NCI-H1436 treated with DMSO at 0.1 percent for 48 hours (cell line): ENCODE results near the gene RAB6A.
"Not testable (repeated sequence)": the region's sequence is repeated elsewhere in the genome, so short reads cannot be mapped to it uniquely, and the experiment has no call there.

ENCODE experiments used
- DNase-seq: peaks from one replicate; lab custom pipeline; 2025; lab: John Stamatoyannopoulos, UW

The RAB6A gene

GRCh38 chr11:73760679-73761402 is at the start of gene RAB6A:
TSS of gene RAB6A (minus strand) at chr11:73761074. CDS start at chr11:73760635, 439 bp downstream.
- peak; percentile 96 for DNase-seq

GRCh38 chr11:73810637-73811036 is 49.8 kb upstream of the RAB6A start:
- DNase-seq, result no peak

GRCh38 chr11:73808052-73808451 is 47.2 kb upstream of the RAB6A start:
- DNase-seq, result no peak

- no peak for DNase-seq
Observed at GRCh38 chr11:73804712-73805111, 43.8 kb upstream of the RAB6A start.

GRCh38 chr11:73801136-73801535 is 40.3 kb upstream of the RAB6A start:
- no peak for DNase-seq

- DNase-seq, result no peak
Observed at GRCh38 chr11:73800276-73800806, 39.5 kb upstream of the RAB6A start.

- DNase-seq, result no peak
Observed at GRCh38 chr11:73797457-73797856, 36.6 kb upstream of the RAB6A start.

GRCh38 chr11:73795925-73796632 is 35.2 kb upstream of the RAB6A start:
- no peak for DNase-seq

- no peak for DNase-seq
Observed at GRCh38 chr11:73792584-73792983, 31.7 kb upstream of the RAB6A start.

GRCh38 chr11:73789279-73789670 is 28.4 kb upstream of the RAB6A start:
- no peak for DNase-seq

GRCh38 chr11:73787643-73788558 is 27.0 kb upstream of the RAB6A start, which contains the start of gene MRPL48:
TSS of gene MRPL48 (plus strand) at chr11:73787874. CDS start at chr11:73787972, 98 bp downstream.
- DNase-seq, result peak; percentile 72

- DNase-seq, result no peak
Observed at GRCh38 chr11:73787051-73787642, 26.3 kb upstream of the RAB6A start.

GRCh38 chr11:73785467-73785866 is 24.6 kb upstream of the RAB6A start:
- DNase-seq, result not testable (repeated sequence)

- DNase-seq, result no peak
Observed at GRCh38 chr11:73784734-73785133, 23.9 kb upstream of the RAB6A start.

- no peak for DNase-seq
Observed at GRCh38 chr11:73784080-73784634, 23.3 kb upstream of the RAB6A start.

- no peak for DNase-seq
Observed at GRCh38 chr11:73783483-73784020, 22.7 kb upstream of the RAB6A start.

GRCh38 chr11:73781303-73781702 is 20.4 kb upstream of the RAB6A start:
- DNase-seq, result no peak

- peak; percentile 91 for DNase-seq
Observed at GRCh38 chr11:73779084-73779902, 18.4 kb upstream of the RAB6A start.

GRCh38 chr11:73770811-73771210 is 9.9 kb upstream of the RAB6A start:
- DNase-seq, result not testable (repeated sequence)

GRCh38 chr11:73766763-73767162 is 5.9 kb upstream of the RAB6A start:
- no peak for DNase-seq
